Smooth muscle cell (in vitro differentiated cells): Measurements from ENCODE around the gene KAT2B. TPM values are rescaled to one million over a fixed set of nuclear protein-coding genes. Genes with fewer than 3 reads are reported as not detected.

Experiments used
- DNase-seq: peaks from one replicate; lab custom pipeline; 2025; ENCODE audit not compliant: unreplicated experiment; lab: John Stamatoyannopoulos, UW
- H2AFZ ChIP-seq: fragments of 200-600 bp; sonication (generic); 2 replicates; pipeline ENCODE4 v1.6.0; 2016; ENCODE audit warnings: antibody characterized with exemption, low read depth, mild to moderate bottlenecking
- H3F3A ChIP-seq: fragments of 200-600 bp; sonication (generic); 2 replicates; pipeline ENCODE4 v1.6.0; 2017; ENCODE audit warnings: antibody characterized with exemption, low read depth
- H3K27ac ChIP-seq: fragments of 200-600 bp; sonication (generic); 2 replicates; pipeline ENCODE4 v1.5.1; 2016; ENCODE audit warnings: low read depth, mild to moderate bottlenecking
- H3K27me3 ChIP-seq: fragments of 200-600 bp; sonication (generic); 2 replicates; pipeline ENCODE4 v1.6.1; 2016; ENCODE audit warnings: low read depth, mild to moderate bottlenecking
- H3K36me3 ChIP-seq: fragments of 200-600 bp; sonication (generic); 2 replicates; pipeline ENCODE4 v1.5.1; 2016; ENCODE audit warnings: low read depth
- H3K4me1 ChIP-seq: fragments of 200-600 bp; sonication (generic); 2 replicates; pipeline ENCODE4 v1.5.1; 2016; ENCODE audit warnings: low read depth
- H3K4me2 ChIP-seq: fragments of 200-600 bp; sonication (generic); 2 replicates; pipeline ENCODE4 v1.6.0; 2016; ENCODE audit warnings: mild to moderate bottlenecking
- H3K4me3 ChIP-seq: fragments of 200-600 bp; sonication (generic); 2 replicates; pipeline ENCODE4 v1.5.1; 2016; ENCODE audit warnings: mild to moderate bottlenecking
- H3K79me2 ChIP-seq: fragments of 200-600 bp; sonication (generic); 2 replicates; pipeline ENCODE4 v1.6.0; 2016; ENCODE audit warnings: low read depth, mild to moderate bottlenecking
- H3K9ac ChIP-seq: fragments of 200-600 bp; sonication (generic); 2 replicates; pipeline ENCODE4 v1.6.0; 2016; ENCODE audit warnings: low read depth
- H3K9me3 ChIP-seq: fragments of 200-600 bp; sonication (generic); replicated peaks from 2 replicates; pipeline ENCODE4 v1.5.1; 2016; ENCODE audit warnings: low read depth
- H4K20me1 ChIP-seq: fragments of 200-600 bp; sonication (generic); 2 replicates; pipeline ENCODE4 v1.6.0; 2016; ENCODE audit warnings: low read depth
- CTCF ChIP-seq: fragments of 200-600 bp; sonication (generic); IDR thresholded peaks from 2 replicates; pipeline ENCODE4 v1.5.1; 2017; ENCODE audit warnings: borderline replicate concordance, mild to moderate bottlenecking, antibody characterized with exemption; ENCODE audit not compliant: insufficient read depth, poor library complexity, severe bottlenecking
- WGBS: methylation state at CpG from one replicate; pipeline ENCODE4 v1.1.7; 2016; ENCODE audit warnings: low lambda C conversion rate; 5-methylcytosine and 5-hydroxymethylcytosine counted together
- polyA plus RNA-seq: library from polyadenylated mRNA; unstranded; fragments of >200 nt; fragmentation: Nextera tagmentation; extraction: Ambion mirVana; gene quantifications from 2 replicates; pipeline ENCODE4 v1.2.1, GENCODE V29; 2016
- total RNA-seq: library from RNA; depleted of rRNA; stranded (reverse); fragments of >200 nt; gene quantifications from 2 replicates; pipeline ENCODE4 v1.2.3, GENCODE V29; 2014

The KAT2B gene
- total and polyA plus RNA-seq, 2 experiments from 2014 or later = 1.1 to 6.5 TPM

- no peaks in the 10 kb centered on the region for H3K36me3 ChIP-seq
- H3K79me2 ChIP-seq = no peaks in the 10 kb centered on the region
- no peaks in the 10 kb centered on the region for H3F3A ChIP-seq
- H4K20me1 ChIP-seq = no peaks in the 10 kb centered on the region
- no peak overlapping the region for H2AFZ ChIP-seq
- no peak for TF ChIP-seq CTCF
- no peaks in the 10 kb centered on the region for H3K4me1 ChIP-seq
- no peak overlapping the region for H3K27ac ChIP-seq
- DNase-seq = no peak
- no peak overlapping the region for H3K9ac ChIP-seq
- no peak overlapping the region for H3K4me2 ChIP-seq
- H3K4me3 ChIP-seq = no peak overlapping the region
- H3K9me3 ChIP-seq = no peaks in the 10 kb centered on the region
- no peaks in the 10 kb centered on the region for H3K27me3 ChIP-seq
Observed at GRCh38 chr3:20160230-20160629, 120.0 kb downstream of the KAT2B start.

- Histone ChIP-seq H2AFZ (no peak overlapping the region), H4K20me1 (no peaks in the 10 kb centered on the region), H3K9me3 (no peaks in the 10 kb centered on the region), H3K9ac (no peak overlapping the region), H3K27ac (no peak overlapping the region), H3K79me2 (no peaks in the 10 kb centered on the region), H3F3A (no peaks in the 10 kb centered on the region), H3K4me3 (no peak overlapping the region), H3K36me3 (no peaks in the 10 kb centered on the region), H3K4me2 (no peak overlapping the region), H3K4me1 (no peaks in the 10 kb centered on the region), H3K27me3 (no peaks in the 10 kb centered on the region)
- no peak for TF ChIP-seq CTCF
- DNase-seq = no peak
- 99% methylated on average over 2 of the region's 2 CpGs for WGBS
Observed at GRCh38 chr3:20161714-20162113, 121.5 kb downstream of the KAT2B start.

- H3K36me3 ChIP-seq = no peaks in the 10 kb centered on the region
- no peaks in the 10 kb centered on the region for H3K79me2 ChIP-seq
- no peaks in the 10 kb centered on the region for H3K9me3 ChIP-seq
- H2AFZ ChIP-seq = no peak overlapping the region
- no peaks in the 10 kb centered on the region for H3K4me1 ChIP-seq
- no peak overlapping the region for H3K9ac ChIP-seq
- H3K4me2 ChIP-seq = no peak overlapping the region
- H4K20me1 ChIP-seq = no peaks in the 10 kb centered on the region
- 98% methylated on average over 4 of the region's 4 CpGs for WGBS
- H3K27ac ChIP-seq = no peak overlapping the region
- no peak overlapping the region for H3K4me3 ChIP-seq
- TF ChIP-seq CTCF = no peak
- no peaks in the 10 kb centered on the region for H3K27me3 ChIP-seq
- no peaks in the 10 kb centered on the region for H3F3A ChIP-seq
- DNase-seq = no peak
Observed at GRCh38 chr3:20173844-20174410, 133.7 kb downstream of the KAT2B start.

DNA sequence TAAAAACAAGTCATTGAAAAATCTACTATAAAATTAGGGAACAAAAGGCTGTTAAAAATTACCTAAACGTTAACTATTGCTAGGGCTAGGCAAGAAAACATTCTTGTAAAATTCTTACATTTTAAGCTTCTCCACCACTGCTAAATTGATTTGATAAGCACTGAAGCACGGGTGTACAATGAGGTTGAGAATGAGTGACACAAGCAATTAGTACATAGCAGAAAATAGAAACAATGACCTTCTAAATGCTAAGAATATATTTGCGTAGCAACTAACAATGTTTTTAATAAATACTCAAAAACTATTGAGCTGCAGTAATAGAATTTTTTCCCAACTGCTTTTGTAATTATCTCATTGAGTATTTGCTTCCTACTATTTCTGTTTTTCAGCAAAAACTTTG, 141.0 kb downstream of the KAT2B start:
- 97% methylated on average over 3 of the region's 3 CpGs for WGBS
- H3K4me1 ChIP-seq = peaks cover 8% of the 10 kb centered on the region
- H3K27me3 ChIP-seq = no peaks in the 10 kb centered on the region
- H3K27ac ChIP-seq = no peak overlapping the region
- no peaks in the 10 kb centered on the region for H3K36me3 ChIP-seq
- H2AFZ ChIP-seq = no peak overlapping the region
- no peak overlapping the region for H3K9ac ChIP-seq
- H3K9me3 ChIP-seq = no peaks in the 10 kb centered on the region
- TF ChIP-seq CTCF = no peak
- peaks cover 11% of the 10 kb centered on the region for H3K79me2 ChIP-seq
- H3F3A ChIP-seq = no peaks in the 10 kb centered on the region
- no peaks in the 10 kb centered on the region for H4K20me1 ChIP-seq
- no peak overlapping the region for H3K4me2 ChIP-seq
- no peak for DNase-seq
- H3K4me3 ChIP-seq = no peak overlapping the region
